ENCODE measurements around the gene NPDC1. TPM values are rescaled to one million over a fixed set of nuclear protein-coding genes. Genes with fewer than 3 reads are reported as not detected.

NPDC1 gene
- total and polyA plus RNA-seq, 2 donors (not counting 1 experiment from before 2014, with no cell fraction given): 0.17 to 0.19 TPM

GRCh38 chr9:137064027-137064879 is 18.3 kb upstream of the NPDC1 start:
- Histone ChIP-seq H3K79me2 (ENCODE audit: control insufficient read depth, insufficient read depth, low read length) (no peaks in the 10 kb centered on the region), H3K36me3 (replicated peaks in 1 of 2; ENCODE audit: control extremely low read depth in 1 of 2, control insufficient read depth in 1 of 2, extremely low read depth in 1 of 2, insufficient read depth in 2 of 2, low read length in 1 of 2) (no peaks in the 10 kb centered on the region), H3K4me2 (replicated peaks; ENCODE audit: low read depth, low read length, poor library complexity, severe bottlenecking) (no peak overlapping the region), H3K9me3 (ENCODE audit: control extremely low read depth in 1 of 3, control insufficient read depth in 2 of 3, insufficient read depth in 1 of 3, low read length in 2 of 3) (peaks cover 0 to 3% (median 0%) of the 10 kb centered on the region in 3 donors), H2AFZ (ENCODE audit: insufficient read depth, low read depth, low read length, poor library complexity, severe bottlenecking) (no peak overlapping the region), H3K27ac (ENCODE audit: low read length in 2 of 2) (no peak overlapping the region), H3K9ac (ENCODE audit: low read length) (no peak overlapping the region), H3K4me1 (ENCODE audit: control insufficient read depth in 2 of 2, insufficient read depth in 2 of 2, low read length in 2 of 2) (peaks cover 5 to 19% of the 10 kb centered on the region in 2 donors), H3K27me3 (replicated peaks in 1 of 4; ENCODE audit: control extremely low read depth in 1 of 4, control insufficient read depth in 3 of 4, insufficient read depth in 4 of 4, low read length in 3 of 4) (peaks cover 0 to 11% (median under 1%) of the 10 kb centered on the region in 4 experiments), H3K4me3 (ENCODE audit: control extremely low read depth in 1 of 5, extremely low read depth in 1 of 5, insufficient read depth in 1 of 5, low read depth in 2 of 5, low read length in 4 of 5) (no peak overlapping the region), H4K20me1 (ENCODE audit: control insufficient read depth, insufficient read depth, low read length, poor library complexity, severe bottlenecking) (peaks cover 8% of the 10 kb centered on the region)
- Mint-ChIP-seq H3K4me1 (peaks cover 8% of the 10 kb centered on the region), H3K4me3 (no peak overlapping the region), H3K27me3 (peaks cover 6% of the 10 kb centered on the region), H3K9me3 (ENCODE audit: insufficient read depth) (no peaks in the 10 kb centered on the region), H3K27ac (peak overlapping the region; percentile 46)
- ChIA-PET POLR2A (no interaction called here), CTCF (interaction anchor here (0.7 to 6.2 kb wide), 20 partner anchors 12 to 303 kb away, joined by 3 to 61 read pairs (median 3); partner anchors contain the start of genes NPDC1, RNF224, TUBB4B and UAP1L1)
- TF ChIP-seq EZH2 (IDR thresholded peaks at IDR 0.05; ENCODE audit: borderline replicate concordance, insufficient read depth, low read depth, low read length, poor library complexity, severe bottlenecking) (no peak), CTCF (IDR thresholded peaks at IDR 0.05) (peak; percentile 86)
- intact Hi-C loops (cut with micrococcal nuclease): no loop called here
- peak; percentile 32 for ATAC-seq (ENCODE audit: low read depth)
- 59% methylated on average over 54 of the region's 55 CpGs for WGBS (ENCODE audit: insufficient coverage)
- DNase-seq: peak; percentile 70

Measured in B cell (primary cell).